Measurements from ENCODE around the gene BAHCC1. TPM values are rescaled to one million over a fixed set of nuclear protein-coding genes. Genes with fewer than 3 reads are reported as not detected.

The BAHCC1 gene
- total and polyA plus RNA-seq, 2 of the 8 experiments (the other 6 are each of a cell fraction or from before 2014, with no cell fraction given), result 0.26 to 0.58 TPM

- H3K36me3 ChIP-seq (ENCODE audit: control insufficient read depth in 2 of 4, insufficient read depth in 4 of 4, low read length in 3 of 4), result no peaks in the 10 kb centered on the region
- H3K27me3 ChIP-seq (replicated peaks in 1 of 4; ENCODE audit: control insufficient read depth in 3 of 4, extremely low read depth in 1 of 4, insufficient read depth in 3 of 4, low read length in 3 of 4), result peaks cover 0 to 5% (median 2%) of the 10 kb centered on the region in 4 experiments; a peak in 3 of 7 replicates
- H4K91ac ChIP-seq (replicated peaks; ENCODE audit: insufficient read length, low read length), result no peak overlapping the region
- H2AFZ ChIP-seq (ENCODE audit: low read length), result no peak overlapping the region
- peak overlapping the region; percentile 15; the same call in 1 of the 2 replicates for H2BK20ac ChIP-seq (ENCODE audit: low read length)
- no peak overlapping the region for H2BK120ac ChIP-seq (replicated peaks; ENCODE audit: low read depth, low read length)
- TF ChIP-seq MAX (IDR thresholded peaks at IDR 0.05), result peak; percentile 86
- no peak for TF ChIP-seq ATF3 (IDR thresholded peaks at IDR 0.05; ENCODE audit: insufficient read depth, low read depth, low read length)
- no peak overlapping the region for H4K8ac ChIP-seq (ENCODE audit: extremely low read depth, insufficient read depth, low read length)
- H3K56ac ChIP-seq (replicated peaks; ENCODE audit: insufficient read length, low read depth, low read length), result no peak overlapping the region
- no peak overlapping the region for H3K4me3 ChIP-seq (ENCODE audit: extremely low read depth in 1 of 4, insufficient read depth in 2 of 4, low read depth in 3 of 4, low read length in 4 of 4)
- no peak overlapping the region for H3K18ac ChIP-seq (ENCODE audit: extremely low read depth, low read length)
- FAIRE-seq (no peak), DNase-seq (ENCODE audit: low read depth in 1 of 2, low spot score in 2 of 2) (no peak)
- H3K23ac ChIP-seq (ENCODE audit: insufficient read length), result no peak overlapping the region
- H3K14ac ChIP-seq (ENCODE audit: insufficient read length), result no peak overlapping the region
- no peak overlapping the region for H3K27ac ChIP-seq (ENCODE audit: low read depth, low read length)
- peak overlapping the region; percentile 39; the same call in 1 of the 2 replicates for H2BK12ac ChIP-seq (ENCODE audit: low read depth, low read length)
- H3K4ac ChIP-seq (replicated peaks; ENCODE audit: insufficient read length, low read depth, low read length), result no peak overlapping the region
- H3K79me1 ChIP-seq (ENCODE audit: low read depth, low read length), result no peaks in the 10 kb centered on the region
- H3K9ac ChIP-seq (replicated peaks in 1 of 4; ENCODE audit: extremely low read depth in 1 of 4, low read depth in 3 of 4, low read length in 3 of 4), result no peak overlapping the region
- no peaks in the 10 kb centered on the region for H3K9me3 ChIP-seq (ENCODE audit: insufficient read depth in 2 of 2, low read depth in 1 of 2, low read length in 1 of 2)
- no peak overlapping the region; the same call in 1 of the 2 replicates for H2BK15ac ChIP-seq (ENCODE audit: low read length)
- no peak overlapping the region for H4K5ac ChIP-seq (ENCODE audit: insufficient read length, low read depth, low read length)
- H3K4me2 ChIP-seq (ENCODE audit: insufficient read depth in 1 of 2, low read depth in 2 of 2, low read length in 2 of 2), result no peak overlapping the region; a peak in 1 of 4 replicates
- 91% methylated on average over 16 of the region's 16 CpGs; no CpG with 5 or more reads in 1 of the 2 experiments for WGBS, 2 experiments (ENCODE audit: extremely low coverage in 1 of 2, insufficient coverage in 1 of 2, insufficient read length in 1 of 2, insufficient replicate concordance in 2 of 2, low coverage in 1 of 2, low lambda C conversion rate in 2 of 2, missing lambda C conversion rate in 1 of 2)
- CTCF ChIA-PET (ENCODE audit: partially characterized antibody), result interaction anchor here (1.1 to 2.3 kb wide), 6 partner anchors 9 to 184 kb away, joined by 3 to 8 read pairs (median 3); no protein-coding TSS in a partner anchor
- no peaks in the 10 kb centered on the region for H3K23me2 ChIP-seq (ENCODE audit: low read depth, low read length)
- H3K79me2 ChIP-seq (ENCODE audit: control insufficient read depth in 1 of 2, insufficient read depth in 2 of 2, low read length in 2 of 2), result no peaks in the 10 kb centered on the region
- peaks cover 6 to 27% (median 21%) of the 10 kb centered on the region in 4 experiments for H3K4me1 ChIP-seq (replicated peaks in 1 of 4; ENCODE audit: control insufficient read depth in 3 of 4, insufficient read depth in 4 of 4, low read length in 3 of 4)
- H2BK5ac ChIP-seq (ENCODE audit: low read depth, low read length), result no peak overlapping the region
- POLR2A ChIA-PET (ENCODE audit: partially characterized antibody), result interaction anchor here (0.7 to 35.8 kb wide), 3 partner anchors 23 to 248 kb away, joined by 5 to 1004 read pairs (median 8); partner anchors contain the start of genes ACTG1 and FSCN2
- no peaks in the 10 kb centered on the region for H4K20me1 ChIP-seq (replicated peaks in 1 of 2; ENCODE audit: control insufficient read depth in 1 of 2, insufficient read depth in 2 of 2, low read length in 2 of 2)
- H2AK5ac ChIP-seq (ENCODE audit: low read depth, low read length), result peak overlapping the region; percentile 39; the same call in 1 of the 2 replicates
Observed at GRCh38 chr17:81493198-81494038, 98.2 kb downstream of the BAHCC1 start.

All from H1 (cell line).